Tibial nerve (tissue), 4 donors: Measurements from ENCODE around the gene CFAP99.

Experiments
- CTCF ChIP-seq, 5 experiments: fragments of 200-600 bp in 3 of 5; fragments of 450-650 bp in 2 of 5; sonication (generic) in 3 of 5; IDR thresholded peaks; one replicate each; pipeline ENCODE4 v1.5.1; 2016 to 2019; ENCODE audit warnings: antibody characterized with exemption in 5 of 5, mild to moderate bottlenecking in 3 of 5, moderate library complexity in 2 of 5
- EP300 ChIP-seq, 2 donors: sonication (generic); formaldehyde crosslinking; IDR thresholded peaks; one replicate each; pipeline ENCODE4 v1.6.1; 2017; ENCODE audit warnings: antibody characterized with exemption in 2 of 2, mild to moderate bottlenecking in 1 of 2
- POLR2A ChIP-seq, 2 donors: fragments of 450-650 bp; IDR thresholded peaks; one replicate each; pipeline ENCODE4 v1.6.1; 2017; ENCODE audit warnings: antibody characterized with exemption in 2 of 2, mild to moderate bottlenecking in 2 of 2, moderate library complexity in 2 of 2

- TF ChIP-seq CTCF (IDR thresholded peaks at IDR 0.05) (no peak), POLR2A (IDR thresholded peaks at IDR 0.05) (no peak), EP300 (IDR thresholded peaks at IDR 0.05) (no peak)
Observed at GRCh38 chr4:2465032-2465431, 46.3 kb downstream of the CFAP99 start.
